Epithelial cell of esophagus (primary cell): ENCODE results near the gene EGFR.

Source experiments
- DNase-seq: peaks from one replicate; pipeline ENCODE4 v3.0.0; 2010; ENCODE audit warnings: low read depth
- H3K4me3 ChIP-seq: 2 replicates; pipeline ENCODE4 v1.5.1; 2011; ENCODE audit warnings: mild to moderate bottlenecking, low read length, control low read depth
- TF ChIP-seq, protein P1 (sequence below): IDR thresholded peaks from 2 replicates; pipeline ENCODE4 v1.5.1; 2011; ENCODE audit warnings: low read depth, mild to moderate bottlenecking, low read length, control low read depth, inconsistent platforms; ENCODE audit not compliant: insufficient read depth; ENCODE audit errors: missing control alignments

Gene EGFR

DNA sequence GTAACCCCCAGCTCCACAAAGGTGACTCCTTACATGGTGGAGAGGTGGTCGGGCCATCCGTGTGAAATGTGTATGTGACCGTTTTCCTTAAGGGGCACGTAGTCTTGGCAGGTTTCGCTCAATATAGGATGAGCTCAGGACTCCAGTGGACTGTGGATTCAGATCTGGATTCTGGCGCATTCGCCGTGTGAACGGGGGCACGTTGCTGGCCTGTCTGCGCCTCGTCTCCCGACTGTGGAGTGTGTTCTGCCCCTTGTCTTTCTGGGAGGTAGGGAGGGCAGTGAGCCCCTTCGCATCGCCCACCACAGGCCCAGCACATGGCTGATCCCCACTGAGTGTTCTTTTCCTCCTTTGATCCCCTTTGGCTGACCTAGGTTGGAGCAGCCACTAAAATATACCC lies 165.1 kb downstream of the EGFR start:
- TF ChIP-seq, protein P1, sequence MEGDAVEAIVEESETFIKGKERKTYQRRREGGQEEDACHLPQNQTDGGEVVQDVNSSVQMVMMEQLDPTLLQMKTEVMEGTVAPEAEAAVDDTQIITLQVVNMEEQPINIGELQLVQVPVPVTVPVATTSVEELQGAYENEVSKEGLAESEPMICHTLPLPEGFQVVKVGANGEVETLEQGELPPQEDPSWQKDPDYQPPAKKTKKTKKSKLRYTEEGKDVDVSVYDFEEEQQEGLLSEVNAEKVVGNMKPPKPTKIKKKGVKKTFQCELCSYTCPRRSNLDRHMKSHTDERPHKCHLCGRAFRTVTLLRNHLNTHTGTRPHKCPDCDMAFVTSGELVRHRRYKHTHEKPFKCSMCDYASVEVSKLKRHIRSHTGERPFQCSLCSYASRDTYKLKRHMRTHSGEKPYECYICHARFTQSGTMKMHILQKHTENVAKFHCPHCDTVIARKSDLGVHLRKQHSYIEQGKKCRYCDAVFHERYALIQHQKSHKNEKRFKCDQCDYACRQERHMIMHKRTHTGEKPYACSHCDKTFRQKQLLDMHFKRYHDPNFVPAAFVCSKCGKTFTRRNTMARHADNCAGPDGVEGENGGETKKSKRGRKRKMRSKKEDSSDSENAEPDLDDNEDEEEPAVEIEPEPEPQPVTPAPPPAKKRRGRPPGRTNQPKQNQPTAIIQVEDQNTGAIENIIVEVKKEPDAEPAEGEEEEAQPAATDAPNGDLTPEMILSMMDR, result no peak
- H3K4me3 ChIP-seq, result no peak overlapping the region
- DNase-seq, result no peak

DNA sequence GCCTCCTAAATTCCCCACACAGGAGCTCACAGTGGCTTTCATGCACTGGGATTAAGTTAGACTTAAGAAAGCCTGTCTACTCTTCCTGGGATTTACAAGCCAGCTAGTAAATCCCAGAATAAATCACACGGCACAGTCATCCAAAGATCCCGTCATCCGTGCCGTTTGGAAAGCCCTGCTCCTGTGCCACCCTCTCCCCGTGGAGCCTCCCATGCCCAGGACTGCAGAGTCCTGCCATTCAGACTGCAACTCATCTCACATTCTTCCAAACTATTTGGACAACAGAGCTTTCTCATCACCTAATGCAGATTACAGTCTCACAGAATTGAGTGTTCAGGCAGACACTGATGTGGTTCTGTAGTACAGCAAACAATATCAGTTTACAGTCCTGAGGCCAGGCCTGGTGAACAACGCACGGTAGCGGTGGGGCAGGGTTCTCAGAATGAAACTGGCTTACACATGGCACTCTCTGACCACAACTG lies 166.5 kb downstream of the EGFR start:
- DNase-seq, result peak; percentile 38
- TF ChIP-seq, protein P1, result no peak
- H3K4me3 ChIP-seq, result no peak overlapping the region

DNA sequence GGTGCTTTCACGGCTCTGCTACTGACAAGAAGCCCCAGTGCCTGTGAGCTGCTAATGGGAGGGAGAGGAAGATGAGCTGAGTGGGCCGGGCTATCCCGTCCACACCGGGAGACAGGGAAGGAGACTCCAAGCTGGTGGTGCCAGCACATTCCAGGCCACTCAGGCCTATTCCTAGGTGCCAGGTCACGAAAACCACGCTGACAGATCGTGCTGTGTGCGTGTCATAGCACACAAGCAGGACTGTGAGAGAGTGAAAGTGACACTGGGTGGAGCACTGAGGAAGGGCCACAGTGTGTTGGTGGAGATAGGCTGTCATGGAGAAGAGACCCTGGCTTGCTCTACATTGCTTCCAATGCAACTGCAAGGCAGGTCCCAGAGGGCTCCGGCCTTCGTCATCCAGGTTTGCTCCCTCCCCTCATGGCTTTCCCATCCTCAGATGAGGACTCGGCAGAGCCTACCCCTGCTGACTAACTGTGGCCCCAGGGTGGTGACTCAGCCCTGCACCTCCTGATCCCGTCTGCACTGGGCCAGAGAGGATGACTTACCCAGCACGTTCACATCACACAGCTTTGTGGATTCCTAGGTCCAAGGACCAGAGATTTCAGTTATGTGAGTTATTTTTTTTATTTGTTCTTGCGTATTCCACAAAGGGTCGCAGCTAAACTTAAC lies 167.3 kb downstream of the EGFR start:
- peak; percentile 99 for DNase-seq
- TF ChIP-seq, protein P1, result no peak
- H3K4me3 ChIP-seq, result no peak overlapping the region

DNA sequence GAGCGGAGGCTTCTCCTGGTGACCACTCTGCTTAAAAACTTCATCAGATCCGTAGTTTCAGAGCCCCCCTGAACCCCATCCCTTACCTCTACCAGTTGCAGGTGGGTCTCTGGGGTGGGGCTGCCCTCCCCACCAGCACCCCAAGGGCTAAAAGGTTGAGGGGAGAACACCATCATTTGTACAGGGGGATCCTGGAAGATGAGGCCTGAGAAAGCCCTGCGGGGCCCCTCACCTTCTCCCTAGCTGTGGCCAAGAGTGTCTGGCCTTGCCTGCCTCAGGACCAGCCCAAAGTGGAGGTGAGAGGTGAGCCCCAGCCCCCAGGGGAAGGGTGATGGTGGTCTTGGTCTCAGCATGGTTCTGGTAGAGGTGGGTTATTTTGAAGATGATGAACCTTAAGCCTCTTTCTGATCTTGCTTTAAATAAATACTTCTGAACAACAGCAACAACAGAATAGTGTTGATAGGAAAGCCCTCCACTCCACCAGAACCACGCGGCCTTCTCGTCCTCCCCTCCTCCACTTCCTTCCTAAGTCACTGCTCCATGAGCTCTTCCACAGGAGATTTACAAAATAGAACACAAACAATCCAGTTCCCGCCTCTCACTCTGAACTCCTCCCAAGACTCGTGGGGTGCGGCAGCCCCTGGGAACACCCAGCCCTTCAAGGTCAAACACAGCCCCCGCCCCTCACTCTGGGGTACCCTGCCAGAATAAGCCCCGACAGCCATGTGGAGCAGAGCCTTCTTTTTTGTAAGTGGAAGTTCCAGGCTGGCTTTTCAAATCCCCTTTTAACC lies 169.1 kb downstream of the EGFR start:
- TF ChIP-seq, protein P1, result no peak
- no peak for DNase-seq
- no peak overlapping the region for H3K4me3 ChIP-seq

DNA sequence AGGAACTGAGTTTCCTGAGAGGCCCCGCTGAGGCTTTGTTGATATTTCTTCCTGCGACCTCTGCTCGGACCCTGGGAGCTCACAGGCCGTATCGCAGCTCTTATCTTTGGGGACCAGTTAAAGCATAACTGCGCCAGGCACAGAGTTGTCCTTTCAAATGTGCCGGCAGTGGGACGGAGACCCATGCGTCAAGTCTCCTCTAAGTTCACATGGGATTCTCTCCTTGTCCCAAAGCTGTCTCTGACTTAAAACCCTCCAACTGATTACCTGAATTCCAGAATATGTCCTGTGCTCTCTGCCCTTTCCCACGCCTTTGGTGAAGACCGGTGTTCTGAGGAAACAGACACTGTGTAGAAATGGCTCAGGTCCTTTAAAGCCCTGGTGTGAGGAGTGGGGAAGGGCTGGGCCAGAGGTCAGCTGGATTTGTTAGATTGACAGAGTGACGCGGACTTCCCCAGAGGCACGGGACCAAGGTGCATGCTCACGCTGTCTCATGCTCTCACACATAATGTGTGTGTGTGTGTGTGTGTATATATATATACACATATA lies 169.8 kb downstream of the EGFR start:
- no peak overlapping the region for H3K4me3 ChIP-seq
- TF ChIP-seq, protein P1, result no peak
- DNase-seq, result no peak

DNA sequence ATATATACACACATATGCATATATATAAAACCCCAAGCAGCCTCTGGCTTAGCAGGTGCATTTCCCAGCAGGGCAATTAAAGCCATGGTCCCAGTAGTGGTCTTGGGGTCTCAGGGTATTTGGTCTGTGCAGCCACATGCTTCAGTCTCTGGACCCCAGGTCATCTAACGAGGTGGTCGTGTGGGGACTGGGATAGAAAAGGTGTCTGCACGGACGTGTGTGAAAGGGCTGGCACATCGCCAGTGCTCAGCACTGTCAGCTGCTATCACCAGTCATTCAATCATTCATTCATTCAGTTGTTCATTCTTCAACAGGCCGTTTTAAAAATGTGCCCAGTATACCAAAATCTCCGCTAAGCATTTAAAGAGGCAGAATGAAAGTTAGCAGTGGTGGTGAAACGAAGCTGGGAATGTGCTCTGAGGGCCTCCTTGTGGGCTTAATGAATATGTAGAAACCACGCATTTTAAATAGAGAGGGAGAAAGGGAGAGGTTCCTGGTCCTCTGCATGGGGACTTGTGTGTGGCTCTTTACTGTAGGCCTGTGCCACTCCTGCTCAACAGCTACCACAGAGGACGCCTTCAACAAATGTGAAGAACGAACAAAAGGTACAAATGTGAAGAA lies 170.4 kb downstream of the EGFR start:
- no peak for DNase-seq
- no peak overlapping the region for H3K4me3 ChIP-seq
- TF ChIP-seq, protein P1, result no peak
